ENCODE measurements around the gene RECK.
"Not testable (repeated sequence)": the region's sequence is repeated elsewhere in the genome, so short reads cannot be mapped to it uniquely, and the experiment has no call there.

Gene RECK

GRCh38 chr9:36158917-36159316 is 122.2 kb downstream of the RECK start:
- no peak for TF ChIP-seq CTCF (conservative IDR thresholded peaks at IDR 0.05)
- no peak for TF ChIP-seq ZFX (IDR thresholded peaks at IDR 0.05)
- no peak overlapping the region for H3K27ac ChIP-seq

GRCh38 chr9:36159509-36159908 is 122.8 kb downstream of the RECK start:
- H3K27ac ChIP-seq, result not testable (repeated sequence)

GRCh38 chr9:36160126-36160525 is 123.4 kb downstream of the RECK start:
- not testable (repeated sequence) for H3K27ac ChIP-seq

GRCh38 chr9:36161187-36161586 is 124.5 kb downstream of the RECK start:
- no peak for TF ChIP-seq ZFX (IDR thresholded peaks at IDR 0.05)
- no peak for TF ChIP-seq CTCF (conservative IDR thresholded peaks at IDR 0.05)

GRCh38 chr9:36162211-36162738 is 125.6 kb downstream of the RECK start:
- H3K27ac ChIP-seq, result no peak overlapping the region
- TF ChIP-seq ZFX (IDR thresholded peaks at IDR 0.05) (no peak), CTCF (conservative IDR thresholded peaks at IDR 0.05) (no peak)

More at GRCh38 chr9:36161187-36161586, 124.5 kb downstream of the RECK start:
- H3K27ac ChIP-seq, result no peak overlapping the region

- no peak overlapping the region for H3K27ac ChIP-seq
- no peak for TF ChIP-seq CTCF (conservative IDR thresholded peaks at IDR 0.05)
- no peak for TF ChIP-seq ZFX (IDR thresholded peaks at IDR 0.05)
Measured at GRCh38 chr9:36163049-36163785, 126.5 kb downstream of the RECK start.

GRCh38 chr9:36163786-36164170 is 127.1 kb downstream of the RECK start:
- no peak overlapping the region for H3K27ac ChIP-seq
- TF ChIP-seq ZFX (IDR thresholded peaks at IDR 0.05) (no peak), CTCF (conservative IDR thresholded peaks at IDR 0.05) (no peak)

GRCh38 chr9:36164372-36164771 is 127.7 kb downstream of the RECK start:
- H3K27ac ChIP-seq, result no peak overlapping the region
- no peak for TF ChIP-seq CTCF (conservative IDR thresholded peaks at IDR 0.05)
- TF ChIP-seq ZFX (IDR thresholded peaks at IDR 0.05), result no peak
